K562 (cell line): ENCODE measurements around the gene SLC16A9. TPM values are rescaled to one million over a fixed set of nuclear protein-coding genes. Genes with fewer than 3 reads are reported as not detected.

Source experiments
- ATAC-seq: fragments of 200-7000 bp; cut with Tn5 transposase; 3 replicates; pipeline ENCODE4 v1.9.1; 2020; ENCODE audit warnings: moderate library complexity
- BruUV-seq: library from RNA; stranded (reverse); fragments of 400-500 nt; replicated peaks from 2 replicates; lab custom pipeline; 2021; lab: Mats Ljungman, UMichigan
- CTCF ChIA-PET: fragments of 300-600 bp; formaldehyde crosslinking; extraction: SDS; loops from one replicate; lab custom pipeline; 2021; ENCODE audit warnings: low intra/inter-chr PET ratio; lab: Yijun Ruan, JAX
- POLR2A ChIA-PET: fragments of 300-600, 350-650 bp; sonication (Branson Sonifier 250); formaldehyde crosslinking; extraction: SDS; loops from one replicate; lab custom pipeline; 2021; ENCODE audit warnings: antibody characterized with exemption, inconsistent platforms; lab: Yijun Ruan, JAX
- DNase-seq, 4 experiments: peaks; one replicate each; pipeline versions ENCODE4 v3.0.0 to v3.0.0-alpha.2; 2011 to 2018; ENCODE audit warnings: low spot score in 3 of 4, mixed read lengths in 3 of 4; ENCODE audit errors: extremely low read depth in 1 of 4
- FAIRE-seq: peaks from 2 replicates; lab custom pipeline; 2011; peaks lifted over from hg19 to GRCh38; lab: Jason Lieb, UNC
- H2AFZ ChIP-seq: 2 replicates; pipeline ENCODE4 v1.6.0; 2011; ENCODE audit warnings: low read depth, low read length, control low read depth, inconsistent platforms
- H3K27ac ChIP-seq: fragments of 200-600 bp; 3 replicates; pipeline ENCODE4 v1.8.0; 2011; ENCODE audit warnings: low read depth, mild to moderate bottlenecking, control low read depth, inconsistent platforms, low read length, moderate library complexity, mixed read lengths; ENCODE audit errors: extremely low read depth
- H3K27me3 ChIP-seq, 2 experiments: fragments of 300-600 bp in 1 of 2; 2 replicates in 1 of 2; 3 replicates in 1 of 2; pipeline versions ENCODE4 v1.6.0 to v1.8.0; 2011; ENCODE audit warnings: inconsistent platforms in 2 of 2, low read length in 2 of 2, mild to moderate bottlenecking in 1 of 2, mixed read lengths in 1 of 2, moderate library complexity in 1 of 2; ENCODE audit not compliant: control insufficient read depth in 2 of 2, insufficient read depth in 2 of 2
- H3K36me3 ChIP-seq: fragments of 300-600 bp; 3 replicates; pipeline ENCODE4 v1.8.0; 2011; ENCODE audit warnings: mild to moderate bottlenecking, low read length, inconsistent platforms; ENCODE audit not compliant: control insufficient read depth, insufficient read depth
- H3K4me1 ChIP-seq, 2 experiments: fragments of 200-600 bp in 1 of 2; replicated peaks in 1 of 2; 2 replicates in 1 of 2; 3 replicates in 1 of 2; pipeline versions ENCODE4 v1.5.1 to v1.8.0; 2011; ENCODE audit warnings: inconsistent platforms in 2 of 2, low read length in 2 of 2, mild to moderate bottlenecking in 1 of 2, mixed read lengths in 1 of 2, moderate library complexity in 1 of 2; ENCODE audit not compliant: control insufficient read depth in 2 of 2, insufficient read depth in 2 of 2
- H3K4me2 ChIP-seq: 2 replicates; pipeline ENCODE4 v1.6.1; 2011; ENCODE audit warnings: low read length, control low read depth, inconsistent platforms, mixed read lengths; ENCODE audit not compliant: insufficient read depth
- H3K4me3 ChIP-seq: fragments of 200-600 bp; sonication (generic), shearing (Covaris generic); 2 replicates; pipeline ENCODE4 v1.5.1; 2016; ENCODE audit warnings: control low read depth, inconsistent platforms
- H3K79me2 ChIP-seq: fragments of 200-600 bp; 3 replicates; pipeline ENCODE4 v1.8.0; 2011; ENCODE audit warnings: low read length, inconsistent platforms; ENCODE audit not compliant: control insufficient read depth, insufficient read depth
- H3K9ac ChIP-seq, 2 experiments: 2 replicates each; pipeline versions ENCODE4 v1.6.0 to v1.6.1; 2011; ENCODE audit warnings: low read depth in 2 of 2, low read length in 2 of 2, control low read depth in 1 of 2, inconsistent platforms in 1 of 2, mild to moderate bottlenecking in 1 of 2, mixed read lengths in 1 of 2; ENCODE audit not compliant: insufficient read depth in 1 of 2
- H3K9me1 ChIP-seq: one replicate; pipeline ENCODE4 v1.6.0; 2011; ENCODE audit warnings: inconsistent platforms, mild to moderate bottlenecking, low read length, moderate library complexity; ENCODE audit not compliant: control insufficient read depth, insufficient read depth
- H3K9me3 ChIP-seq: replicated peaks from 2 replicates; pipeline ENCODE4 v1.5.1; 2011; ENCODE audit warnings: low read depth, low read length, inconsistent platforms; ENCODE audit not compliant: control insufficient read depth, insufficient read depth
- H4K20me1 ChIP-seq: replicated peaks from 2 replicates; pipeline ENCODE4 v1.6.1; 2011; ENCODE audit warnings: low read length, inconsistent platforms, mixed read lengths; ENCODE audit not compliant: control insufficient read depth, insufficient read depth
- CEBPB ChIP-seq: fragments of 450-650 bp; IDR thresholded peaks from 2 replicates; pipeline ENCODE4 v1.6.1; 2016; ENCODE audit warnings: missing genetic modification characterization, missing compliant biosample characterization
- MECOM ChIP-seq: fragments of 250-450 bp; sonication (Bioruptor Pico); IDR thresholded peaks from 2 replicates; pipeline ENCODE4 v1.8.0; 2022; ENCODE audit warnings: inconsistent platforms
- SMC3 ChIP-seq: conservative IDR thresholded peaks from 2 replicates; pipeline ENCODE4 v1.6.1; 2011; ENCODE audit warnings: low read depth, low read length, improper control_type of control experiment; ENCODE audit not compliant: insufficient read depth
- TRIM24 ChIP-seq, 2 experiments: fragments of 450-650 bp; IDR thresholded peaks; 2 replicates each; pipeline ENCODE4 v1.6.1; 2016
- ZNF224 ChIP-seq: sonication (generic); formaldehyde crosslinking; IDR thresholded peaks from 2 replicates; pipeline ENCODE4 v1.8.0; 2022; ENCODE audit warnings: mild to moderate bottlenecking, missing genetic modification reagents
- WGBS: fragments of 100-300 bp; shearing (Covaris generic); methylation state at CpG from one replicate; pipeline ENCODE4 v1.1.6; 2016; ENCODE audit warnings: low coverage, mixed read lengths; ENCODE audit not compliant: insufficient coverage; ENCODE audit errors: missing lambda C conversion rate; 5-methylcytosine and 5-hydroxymethylcytosine counted together
- in situ Hi-C: fragments of 300-500 bp; cut with MboI; formaldehyde crosslinking; loops from 4 replicates; pipeline ENCODE4 v1.15.0; 2018; ENCODE audit warnings: inconsistent platforms, mixed read lengths
- intact Hi-C: fragments of 100-400 bp; cut with micrococcal nuclease; formaldehyde crosslinking; loops from 2 replicates; pipeline ENCODE4 v1.14.2; 2022
- polyA plus RNA-seq, 8 experiments: library from polyadenylated mRNA; depleted of rRNA in 4 of 8; stranded (reverse) in 5 of 8; unstranded in 3 of 8; fragments of >200 nt; fragmentation: Nextera tagmentation in 2 of 8; fragmentation: Illumina TruSeq in 1 of 8; extraction: Ambion mirVana in 2 of 8; extraction: Trizol in 1 of 8; gene quantifications; 2 replicates each; pipeline versions ENCODE4 v1.2.1 to v1.2.3, GENCODE V29; 2011 to 2014; ENCODE audit warnings: inconsistent platforms in 1 of 8, missing spikeins in 1 of 8
- total RNA-seq, 7 experiments: library from RNA; depleted of rRNA in 6 of 7; stranded (reverse); fragments of >200 nt in 6 of 7; fragmentation: Illumina TruSeq in 2 of 7; extraction: Trizol in 2 of 7; gene quantifications; 2 replicates each; pipeline versions ENCODE4 v1.2.1 to v1.2.3, GENCODE V29; 2011 to 2021; ENCODE audit warnings: low replicate concordance in 1 of 7
- TF ChIP-seq, protein P1 (sequence below): sonication (generic); formaldehyde crosslinking; IDR thresholded peaks from 2 replicates; pipeline ENCODE4 v1.8.0; 2022; ENCODE audit warnings: mild to moderate bottlenecking, low read depth, missing genetic modification reagents
- TF ChIP-seq, protein P2 (sequence below): sonication (generic); formaldehyde crosslinking; IDR thresholded peaks from 2 replicates; pipeline ENCODE4 v1.8.1; 2022; ENCODE audit warnings: missing genetic modification reagents
- TF ChIP-seq, protein P3 (sequence below), 3 experiments: IDR thresholded peaks in 2 of 3; conservative IDR thresholded peaks in 1 of 3; 2 replicates each; pipeline ENCODE4 v1.5.1; 2011 to 2012; ENCODE audit warnings: low read length in 3 of 3, mild to moderate bottlenecking in 3 of 3, control low read depth in 2 of 3, improper control_type of control experiment in 1 of 3, inconsistent platforms in 1 of 3, low read depth in 1 of 3, mixed read lengths in 1 of 3, moderate library complexity in 1 of 3; ENCODE audit not compliant: insufficient read depth in 2 of 3
- TF ChIP-seq, protein P4 (sequence below): IDR thresholded peaks from 2 replicates; pipeline ENCODE4 v1.6.1; 2011; ENCODE audit warnings: borderline replicate concordance, low read depth, mild to moderate bottlenecking, moderate library complexity, low read length; ENCODE audit not compliant: insufficient read depth, poor library complexity, severe bottlenecking
- TF ChIP-seq, protein P5 (sequence below): conservative IDR thresholded peaks from 2 replicates; pipeline ENCODE4 v1.6.1; 2011; ENCODE audit warnings: low read depth, mild to moderate bottlenecking, low read length; ENCODE audit not compliant: control insufficient read depth

The SLC16A9 gene
- total and polyA plus RNA-seq, 9 of the 15 experiments (the other 6 are each of a cell fraction or from before 2014, with no cell fraction given): 0.90 to 6.4 (median 2.1) TPM

DNA sequence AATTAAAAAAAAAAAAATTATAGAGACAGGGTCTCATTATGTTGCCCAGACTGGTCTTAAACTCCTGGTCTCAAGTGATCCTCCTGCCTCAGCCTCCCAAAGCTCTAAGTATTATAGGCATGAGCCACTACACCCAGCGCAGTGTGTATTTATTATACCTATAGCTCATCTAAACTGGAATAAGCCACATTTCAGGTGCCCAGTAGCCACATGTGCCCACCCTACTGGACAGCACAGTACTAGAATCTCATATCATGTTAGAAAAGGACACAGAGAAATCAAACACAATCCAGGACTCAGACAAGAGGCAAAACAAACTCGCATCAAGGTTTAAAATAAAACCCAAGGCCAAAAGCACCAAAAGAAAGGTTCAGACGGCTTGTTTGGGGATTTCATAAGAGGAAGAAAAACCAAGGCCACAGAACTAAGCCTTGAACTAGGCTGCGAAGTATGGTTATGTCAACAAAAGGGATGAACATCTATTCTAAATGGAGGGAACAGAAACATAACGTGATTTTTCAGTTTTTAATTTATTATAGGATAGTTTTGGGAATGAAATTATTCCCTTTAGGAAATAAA is 32.3 kb downstream of the SLC16A9 start (continued):
- TF ChIP-seq, protein P1, sequence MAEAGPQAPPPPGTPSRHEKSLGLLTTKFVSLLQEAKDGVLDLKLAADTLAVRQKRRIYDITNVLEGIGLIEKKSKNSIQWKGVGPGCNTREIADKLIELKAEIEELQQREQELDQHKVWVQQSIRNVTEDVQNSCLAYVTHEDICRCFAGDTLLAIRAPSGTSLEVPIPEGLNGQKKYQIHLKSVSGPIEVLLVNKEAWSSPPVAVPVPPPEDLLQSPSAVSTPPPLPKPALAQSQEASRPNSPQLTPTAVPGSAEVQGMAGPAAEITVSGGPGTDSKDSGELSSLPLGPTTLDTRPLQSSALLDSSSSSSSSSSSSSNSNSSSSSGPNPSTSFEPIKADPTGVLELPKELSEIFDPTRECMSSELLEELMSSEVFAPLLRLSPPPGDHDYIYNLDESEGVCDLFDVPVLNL (CRISPR knock-in tag): no peak
- TF ChIP-seq, all 486 proteins: peak for 0

DNA sequence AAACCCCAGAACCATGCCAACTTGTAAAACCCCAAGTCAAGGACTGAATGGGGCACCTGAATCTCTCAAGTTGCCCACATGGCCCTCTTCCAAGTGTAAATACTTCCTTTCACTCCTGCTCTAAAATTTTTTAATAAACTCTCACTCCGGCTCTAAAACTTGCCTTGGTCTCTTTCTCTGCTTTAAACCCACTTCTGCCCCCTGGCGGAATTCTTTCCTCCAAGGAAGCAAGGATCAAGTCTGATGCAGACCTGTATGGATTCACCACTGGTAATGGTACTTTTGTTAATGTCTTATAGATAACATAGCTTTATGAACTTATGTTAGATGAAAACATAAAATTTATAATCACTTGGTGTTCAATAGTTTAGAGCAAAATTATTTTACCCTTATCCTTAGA is 33.8 kb downstream of the SLC16A9 start:
- CTCF ChIA-PET: interaction anchor here (1.3 kb wide), 1 partner anchor 50 kb away, joined by 3 read pairs; no protein-coding TSS in a partner anchor
- H3K9me1 ChIP-seq: no peaks in the 10 kb centered on the region
- H3K36me3 ChIP-seq: no peaks in the 10 kb centered on the region; the same call in 2 of the 3 replicates
- DNase-seq: peak in 2 of 4 experiments; percentile 28 to 74
- peak; percentile 84 for ATAC-seq
- H3K4me2 ChIP-seq: no peak overlapping the region
- POLR2A ChIA-PET: no interaction called here
- WGBS: 13% methylated on average over 2 of the region's 2 CpGs
- H3K9ac ChIP-seq: no peak overlapping the region
- H3K9me3 ChIP-seq: no peaks in the 10 kb centered on the region
- H2AFZ ChIP-seq: no peak overlapping the region
- H4K20me1 ChIP-seq: no peaks in the 10 kb centered on the region
- no peak overlapping the region for H3K4me3 ChIP-seq
- FAIRE-seq: peak; percentile 59
- BruUV-seq: no TSS peak
- no peaks in the 10 kb centered on the region for H3K79me2 ChIP-seq
- no peak overlapping the region for H3K27ac ChIP-seq
- H3K4me1 ChIP-seq: no peaks in the 10 kb centered on the region
- intact Hi-C loops (loop anchor here (2.0 kb wide), 1 partner anchor 49 kb away; no protein-coding TSS in a partner anchor), in situ Hi-C loops (no loop called here)
- no peaks in the 10 kb centered on the region for H3K27me3 ChIP-seq
- 0 out of 2 replicates have a peak, but pooled peaks have one; percentile 12 for TF ChIP-seq SMC3
- no peak for TF ChIP-seq MECOM (CRISPR knock-in tag)
- no peak for TF ChIP-seq CEBPB
- TF ChIP-seq ZNF224 (CRISPR knock-in tag): no peak
- TF ChIP-seq, protein P2, sequence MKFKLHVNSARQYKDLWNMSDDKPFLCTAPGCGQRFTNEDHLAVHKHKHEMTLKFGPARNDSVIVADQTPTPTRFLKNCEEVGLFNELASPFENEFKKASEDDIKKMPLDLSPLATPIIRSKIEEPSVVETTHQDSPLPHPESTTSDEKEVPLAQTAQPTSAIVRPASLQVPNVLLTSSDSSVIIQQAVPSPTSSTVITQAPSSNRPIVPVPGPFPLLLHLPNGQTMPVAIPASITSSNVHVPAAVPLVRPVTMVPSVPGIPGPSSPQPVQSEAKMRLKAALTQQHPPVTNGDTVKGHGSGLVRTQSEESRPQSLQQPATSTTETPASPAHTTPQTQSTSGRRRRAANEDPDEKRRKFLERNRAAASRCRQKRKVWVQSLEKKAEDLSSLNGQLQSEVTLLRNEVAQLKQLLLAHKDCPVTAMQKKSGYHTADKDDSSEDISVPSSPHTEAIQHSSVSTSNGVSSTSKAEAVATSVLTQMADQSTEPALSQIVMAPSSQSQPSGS (CRISPR knock-in tag): no peak
- TF ChIP-seq, protein P3, sequence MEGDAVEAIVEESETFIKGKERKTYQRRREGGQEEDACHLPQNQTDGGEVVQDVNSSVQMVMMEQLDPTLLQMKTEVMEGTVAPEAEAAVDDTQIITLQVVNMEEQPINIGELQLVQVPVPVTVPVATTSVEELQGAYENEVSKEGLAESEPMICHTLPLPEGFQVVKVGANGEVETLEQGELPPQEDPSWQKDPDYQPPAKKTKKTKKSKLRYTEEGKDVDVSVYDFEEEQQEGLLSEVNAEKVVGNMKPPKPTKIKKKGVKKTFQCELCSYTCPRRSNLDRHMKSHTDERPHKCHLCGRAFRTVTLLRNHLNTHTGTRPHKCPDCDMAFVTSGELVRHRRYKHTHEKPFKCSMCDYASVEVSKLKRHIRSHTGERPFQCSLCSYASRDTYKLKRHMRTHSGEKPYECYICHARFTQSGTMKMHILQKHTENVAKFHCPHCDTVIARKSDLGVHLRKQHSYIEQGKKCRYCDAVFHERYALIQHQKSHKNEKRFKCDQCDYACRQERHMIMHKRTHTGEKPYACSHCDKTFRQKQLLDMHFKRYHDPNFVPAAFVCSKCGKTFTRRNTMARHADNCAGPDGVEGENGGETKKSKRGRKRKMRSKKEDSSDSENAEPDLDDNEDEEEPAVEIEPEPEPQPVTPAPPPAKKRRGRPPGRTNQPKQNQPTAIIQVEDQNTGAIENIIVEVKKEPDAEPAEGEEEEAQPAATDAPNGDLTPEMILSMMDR (IDR thresholded peaks at IDR 0.05 in 2 of 3, conservative IDR thresholded peaks at IDR 0.05 in 1 of 3; ENCODE audit: insufficient read depth in 2 of 3, low read depth in 1 of 3, low read length in 3 of 3): peak; percentile 61 to 71 (median 63); a peak in 5 of 6 replicates
- TF ChIP-seq, protein P4, sequence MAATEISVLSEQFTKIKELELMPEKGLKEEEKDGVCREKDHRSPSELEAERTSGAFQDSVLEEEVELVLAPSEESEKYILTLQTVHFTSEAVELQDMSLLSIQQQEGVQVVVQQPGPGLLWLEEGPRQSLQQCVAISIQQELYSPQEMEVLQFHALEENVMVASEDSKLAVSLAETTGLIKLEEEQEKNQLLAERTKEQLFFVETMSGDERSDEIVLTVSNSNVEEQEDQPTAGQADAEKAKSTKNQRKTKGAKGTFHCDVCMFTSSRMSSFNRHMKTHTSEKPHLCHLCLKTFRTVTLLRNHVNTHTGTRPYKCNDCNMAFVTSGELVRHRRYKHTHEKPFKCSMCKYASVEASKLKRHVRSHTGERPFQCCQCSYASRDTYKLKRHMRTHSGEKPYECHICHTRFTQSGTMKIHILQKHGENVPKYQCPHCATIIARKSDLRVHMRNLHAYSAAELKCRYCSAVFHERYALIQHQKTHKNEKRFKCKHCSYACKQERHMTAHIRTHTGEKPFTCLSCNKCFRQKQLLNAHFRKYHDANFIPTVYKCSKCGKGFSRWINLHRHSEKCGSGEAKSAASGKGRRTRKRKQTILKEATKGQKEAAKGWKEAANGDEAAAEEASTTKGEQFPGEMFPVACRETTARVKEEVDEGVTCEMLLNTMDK: peak; percentile 57
- TF ChIP-seq, protein P5, sequence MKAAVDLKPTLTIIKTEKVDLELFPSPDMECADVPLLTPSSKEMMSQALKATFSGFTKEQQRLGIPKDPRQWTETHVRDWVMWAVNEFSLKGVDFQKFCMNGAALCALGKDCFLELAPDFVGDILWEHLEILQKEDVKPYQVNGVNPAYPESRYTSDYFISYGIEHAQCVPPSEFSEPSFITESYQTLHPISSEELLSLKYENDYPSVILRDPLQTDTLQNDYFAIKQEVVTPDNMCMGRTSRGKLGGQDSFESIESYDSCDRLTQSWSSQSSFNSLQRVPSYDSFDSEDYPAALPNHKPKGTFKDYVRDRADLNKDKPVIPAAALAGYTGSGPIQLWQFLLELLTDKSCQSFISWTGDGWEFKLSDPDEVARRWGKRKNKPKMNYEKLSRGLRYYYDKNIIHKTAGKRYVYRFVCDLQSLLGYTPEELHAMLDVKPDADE: no peak
- no peak for TF ChIP-seq TRIM24 (IDR thresholded peaks at IDR 0.05)
